Measurements from ENCODE around the gene TMEM236. TPM values are rescaled to one million over a fixed set of nuclear protein-coding genes. Genes with fewer than 3 reads are reported as not detected.

TMEM236 gene
- polyA plus RNA-seq, 2 of the 4 experiments (the other 2 are of a cell fraction), result 0.06 to 0.09 TPM

GRCh38 chr10:17811146-17811865, 59.3 kb downstream of the TMEM236 start:
- POLR2A ChIA-PET, result no interaction called here
- ATAC-seq, result no peak
- Histone ChIP-seq H3K27ac (no peak overlapping the region), H3K9me3 (no peaks in the 10 kb centered on the region), H3K4me1 (no peaks in the 10 kb centered on the region), H3K4me3 (no peak overlapping the region), H3K4me2 (no peak overlapping the region)
- TF ChIP-seq EP300 (IDR thresholded peaks at IDR 0.05) (no peak), POLR2AphosphoS2 (conservative IDR thresholded peaks at IDR 0.05; ENCODE audit: low read length) (no peak), JUN (IDR thresholded peaks at IDR 0.05) (no peak), EHMT2 (IDR thresholded peaks at IDR 0.05; ENCODE audit: low read depth) (no peak), KDM5A (IDR thresholded peaks at IDR 0.05) (no peak), NPAS2 (CRISPR knock-in tag; IDR thresholded peaks at IDR 0.05; ENCODE audit: borderline replicate concordance) (no peak), RNF2 (IDR thresholded peaks at IDR 0.05; ENCODE audit: borderline replicate concordance, low read depth) (no peak), GATA3 (IDR thresholded peaks at IDR 0.05; ENCODE audit: borderline replicate concordance) (no peak), BHLHE40 (IDR thresholded peaks at IDR 0.05; ENCODE audit: low read depth, low read length) (no peak), ZNF302 (CRISPR knock-in tag; IDR thresholded peaks at IDR 0.05) (no peak), ZFP36 (IDR thresholded peaks at IDR 0.05; ENCODE audit: borderline replicate concordance, partially characterized antibody) (no peak)
- TF ChIP-seq, protein P1, sequence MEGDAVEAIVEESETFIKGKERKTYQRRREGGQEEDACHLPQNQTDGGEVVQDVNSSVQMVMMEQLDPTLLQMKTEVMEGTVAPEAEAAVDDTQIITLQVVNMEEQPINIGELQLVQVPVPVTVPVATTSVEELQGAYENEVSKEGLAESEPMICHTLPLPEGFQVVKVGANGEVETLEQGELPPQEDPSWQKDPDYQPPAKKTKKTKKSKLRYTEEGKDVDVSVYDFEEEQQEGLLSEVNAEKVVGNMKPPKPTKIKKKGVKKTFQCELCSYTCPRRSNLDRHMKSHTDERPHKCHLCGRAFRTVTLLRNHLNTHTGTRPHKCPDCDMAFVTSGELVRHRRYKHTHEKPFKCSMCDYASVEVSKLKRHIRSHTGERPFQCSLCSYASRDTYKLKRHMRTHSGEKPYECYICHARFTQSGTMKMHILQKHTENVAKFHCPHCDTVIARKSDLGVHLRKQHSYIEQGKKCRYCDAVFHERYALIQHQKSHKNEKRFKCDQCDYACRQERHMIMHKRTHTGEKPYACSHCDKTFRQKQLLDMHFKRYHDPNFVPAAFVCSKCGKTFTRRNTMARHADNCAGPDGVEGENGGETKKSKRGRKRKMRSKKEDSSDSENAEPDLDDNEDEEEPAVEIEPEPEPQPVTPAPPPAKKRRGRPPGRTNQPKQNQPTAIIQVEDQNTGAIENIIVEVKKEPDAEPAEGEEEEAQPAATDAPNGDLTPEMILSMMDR (IDR thresholded peaks at IDR 0.05), result no peak
- DNase-seq (ENCODE audit: low read depth in 1 of 2, low spot score in 1 of 2), result no peak
- 59% methylated on average over 4 of the region's 4 CpGs for WGBS (ENCODE audit: missing lambda C conversion rate)
- CTCF ChIA-PET, result no interaction called here
- FAIRE-seq, result no peak

DNA sequence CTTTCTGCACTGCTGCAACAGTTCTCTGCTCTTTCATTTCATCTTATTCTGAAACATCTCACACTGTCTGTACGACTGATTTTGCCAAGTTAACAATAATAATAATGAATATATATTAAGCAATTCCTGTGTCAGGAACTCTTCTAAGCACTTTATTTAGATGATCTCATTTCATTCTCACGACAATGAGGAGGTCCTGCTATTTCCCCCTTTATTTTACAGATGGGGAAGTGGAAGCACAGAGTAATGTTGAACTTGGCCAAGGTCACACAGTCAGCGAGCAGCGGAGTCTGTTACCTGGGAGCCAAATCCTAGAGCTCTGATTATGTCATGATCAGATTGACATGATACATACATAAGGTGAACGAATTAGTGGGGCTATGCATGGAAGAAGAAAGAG, 63.0 kb downstream of the TMEM236 start:
- Histone ChIP-seq H3K4me1 (no peaks in the 10 kb centered on the region), H3K4me2 (no peak overlapping the region), H3K9me3 (no peaks in the 10 kb centered on the region), H3K4me3 (no peak overlapping the region), H3K27ac (no peak overlapping the region)
- WGBS (ENCODE audit: missing lambda C conversion rate), result 58% methylated on average over 5 of the region's 5 CpGs
- DNase-seq (ENCODE audit: low read depth in 1 of 2, low spot score in 1 of 2) (no peak), FAIRE-seq (no peak), ATAC-seq (no peak)
- POLR2A ChIA-PET, result no interaction called here
- CTCF ChIA-PET, result interaction anchor here (1.2 kb wide), 1 partner anchor 32 kb away, joined by 3 read pairs; no protein-coding TSS in a partner anchor
- TF ChIP-seq, protein P2, sequence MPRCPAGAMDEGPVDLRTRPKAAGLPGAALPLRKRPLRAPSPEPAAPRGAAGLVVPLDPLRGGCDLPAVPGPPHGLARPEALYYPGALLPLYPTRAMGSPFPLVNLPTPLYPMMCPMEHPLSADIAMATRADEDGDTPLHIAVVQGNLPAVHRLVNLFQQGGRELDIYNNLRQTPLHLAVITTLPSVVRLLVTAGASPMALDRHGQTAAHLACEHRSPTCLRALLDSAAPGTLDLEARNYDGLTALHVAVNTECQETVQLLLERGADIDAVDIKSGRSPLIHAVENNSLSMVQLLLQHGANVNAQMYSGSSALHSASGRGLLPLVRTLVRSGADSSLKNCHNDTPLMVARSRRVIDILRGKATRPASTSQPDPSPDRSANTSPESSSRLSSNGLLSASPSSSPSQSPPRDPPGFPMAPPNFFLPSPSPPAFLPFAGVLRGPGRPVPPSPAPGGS (IDR thresholded peaks at IDR 0.05), result no peak
- TF ChIP-seq SREBF2 (IDR thresholded peaks at IDR 0.05) (no peak), JUN (IDR thresholded peaks at IDR 0.05) (no peak), GATA3 (IDR thresholded peaks at IDR 0.05; ENCODE audit: borderline replicate concordance) (no peak), EP300 (IDR thresholded peaks at IDR 0.05) (no peak), FOXS1 (CRISPR knock-in tag; IDR thresholded peaks at IDR 0.05) (no peak)

- no peak for TF ChIP-seq FOSB (CRISPR knock-in tag; IDR thresholded peaks at IDR 0.05)
- TF ChIP-seq, protein P3, sequence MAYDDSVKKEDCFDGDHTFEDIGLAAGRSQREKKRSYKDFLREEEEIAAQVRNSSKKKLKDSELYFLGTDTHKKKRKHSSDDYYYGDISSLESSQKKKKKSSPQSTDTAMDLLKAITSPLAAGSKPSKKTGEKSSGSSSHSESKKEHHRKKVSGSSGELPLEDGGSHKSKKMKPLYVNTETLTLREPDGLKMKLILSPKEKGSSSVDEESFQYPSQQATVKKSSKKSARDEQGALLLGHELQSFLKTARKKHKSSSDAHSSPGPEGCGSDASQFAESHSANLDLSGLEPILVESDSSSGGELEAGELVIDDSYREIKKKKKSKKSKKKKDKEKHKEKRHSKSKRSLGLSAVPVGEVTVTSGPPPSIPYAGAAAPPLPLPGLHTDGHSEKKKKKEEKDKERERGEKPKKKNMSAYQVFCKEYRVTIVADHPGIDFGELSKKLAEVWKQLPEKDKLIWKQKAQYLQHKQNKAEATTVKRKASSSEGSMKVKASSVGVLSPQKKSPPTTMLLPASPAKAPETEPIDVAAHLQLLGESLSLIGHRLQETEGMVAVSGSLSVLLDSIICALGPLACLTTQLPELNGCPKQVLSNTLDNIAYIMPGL (CRISPR knock-in tag; IDR thresholded peaks at IDR 0.05; ENCODE audit: borderline replicate concordance), result no peak
- TF ChIP-seq EHF (CRISPR knock-in tag; IDR thresholded peaks at IDR 0.05), result no peak
- no peak for TF ChIP-seq SMC3 (IDR thresholded peaks at IDR 0.05)
- TF ChIP-seq CBX2 (IDR thresholded peaks at IDR 0.05; ENCODE audit: borderline replicate concordance, low read depth), result no peak
- no peak for TF ChIP-seq CHD4 (IDR thresholded peaks at IDR 0.05; ENCODE audit: borderline replicate concordance)
- no peak for TF ChIP-seq SREBF2 (IDR thresholded peaks at IDR 0.05)
- TF ChIP-seq MYC (IDR thresholded peaks at IDR 0.05; ENCODE audit: borderline replicate concordance, low read length), result no peak
- TF ChIP-seq REST (IDR thresholded peaks at IDR 0.05), result no peak
- TF ChIP-seq MAFK (IDR thresholded peaks at IDR 0.05; ENCODE audit: partially characterized antibody), result no peak
- no peak for TF ChIP-seq KDM5A (IDR thresholded peaks at IDR 0.05)
- no peaks in the 10 kb centered on the region for H3K4me1 ChIP-seq
- H3K4me2 ChIP-seq, result no peak overlapping the region
- H3K9me3 ChIP-seq, result no peaks in the 10 kb centered on the region
- ATAC-seq (no peak), DNase-seq (ENCODE audit: low read depth in 1 of 2, low spot score in 1 of 2) (no peak), FAIRE-seq (no peak)
- WGBS (ENCODE audit: missing lambda C conversion rate), result 88% methylated on average over 7 of the region's 7 CpGs
- H3K27ac ChIP-seq, result no peak overlapping the region
- CTCF ChIA-PET, result interaction anchor here (1.2 kb wide), 1 partner anchor 31 kb away, joined by 3 read pairs; no protein-coding TSS in a partner anchor
- POLR2A ChIA-PET, result no interaction called here
- H3K4me3 ChIP-seq, result no peak overlapping the region
These were observed 64.2 kb downstream of the TMEM236 start for GRCh38 chr10:17816199-17816598.

All from A549 (cell line).